Activated naive CD4-positive, alpha-beta T cell (primary cell): ENCODE results near the gene SCD.
A peak's percentile ranks its signal among the peaks of the same experiment; 100 is the strongest.

Experiments used
- DNase-seq, 4 experiments: peaks; one replicate each; lab custom pipeline; 2025; lab: John Stamatoyannopoulos, UW

The SCD gene

DNA sequence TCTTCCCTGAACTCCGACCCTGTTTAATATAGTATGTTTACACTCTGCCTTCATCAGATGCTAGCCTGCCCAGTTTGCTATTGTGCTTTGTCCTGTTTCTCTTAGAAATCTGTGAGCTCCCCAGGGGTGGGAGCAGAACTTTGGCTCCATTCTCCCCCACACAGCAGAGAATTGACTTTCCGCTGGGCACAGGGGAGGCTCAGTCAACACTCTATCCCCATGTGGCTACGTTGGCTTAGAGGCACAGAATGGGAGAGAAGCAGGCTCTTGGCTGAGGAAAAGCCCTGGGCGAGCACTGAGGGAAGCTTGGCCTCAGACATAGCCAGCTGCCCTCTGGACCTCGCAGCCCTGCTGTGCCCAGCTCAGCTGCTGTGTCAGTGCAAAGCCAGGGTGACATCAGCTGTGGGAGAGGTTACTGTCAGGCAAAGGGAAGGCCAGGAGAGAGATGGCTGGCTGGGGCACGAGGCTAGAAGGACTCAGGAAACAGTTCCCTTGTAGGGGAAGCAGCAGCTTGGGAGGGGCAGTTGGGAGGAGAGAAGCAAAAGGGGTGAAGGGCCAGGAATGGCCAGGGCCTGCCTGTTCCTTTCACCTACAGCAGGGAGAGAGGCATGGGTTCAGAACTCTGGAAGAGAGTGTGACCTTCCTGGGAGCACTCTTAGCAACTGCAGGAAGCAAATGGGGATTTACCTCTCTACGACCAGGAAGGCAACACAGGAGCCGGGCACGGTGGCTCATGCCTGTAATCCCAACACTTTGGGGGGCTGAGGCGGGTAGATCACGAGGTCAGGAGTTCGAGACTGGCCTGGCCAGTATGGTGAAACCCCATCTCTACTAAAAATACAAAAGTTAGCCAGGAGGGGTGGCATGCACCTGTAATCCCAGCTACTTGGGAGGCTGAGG lies 5.8 kb upstream of the SCD start:
- DNase-seq, result no peak

DNA sequence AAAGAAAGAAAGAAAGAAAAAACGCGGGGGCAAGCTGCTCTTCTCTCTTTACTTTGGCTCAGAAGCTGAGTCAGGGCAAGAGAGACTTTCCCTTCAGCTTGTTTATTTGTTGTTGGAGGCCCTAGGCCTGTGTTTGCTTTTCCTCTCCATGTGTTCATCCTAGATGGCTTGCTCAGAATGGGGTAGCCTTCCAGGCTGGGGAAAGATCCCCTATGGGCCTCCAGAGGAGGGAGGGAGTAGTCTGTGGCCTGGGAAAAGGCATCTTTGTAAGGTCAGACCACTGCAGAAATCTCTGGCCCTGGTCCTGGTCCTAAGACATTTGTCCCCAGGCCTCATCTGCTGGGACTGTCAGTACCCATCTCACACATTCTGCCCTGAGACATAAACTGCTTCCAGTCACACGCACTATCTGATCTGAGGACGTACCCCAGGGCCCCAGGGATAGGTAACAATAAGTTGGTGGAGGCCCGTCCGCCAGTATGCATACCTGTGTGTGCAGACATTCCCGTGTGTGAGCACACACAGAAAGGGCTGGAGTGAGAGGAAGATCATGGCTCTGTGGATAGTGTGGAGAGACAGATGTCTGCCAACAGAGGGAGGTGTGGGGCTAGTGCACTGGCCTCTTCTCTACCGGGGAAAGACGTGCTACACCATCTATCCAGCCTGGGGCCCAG lies 4.9 kb upstream of the SCD start:
- peak in 1 of 4 experiments; percentile 12 for DNase-seq

DNA sequence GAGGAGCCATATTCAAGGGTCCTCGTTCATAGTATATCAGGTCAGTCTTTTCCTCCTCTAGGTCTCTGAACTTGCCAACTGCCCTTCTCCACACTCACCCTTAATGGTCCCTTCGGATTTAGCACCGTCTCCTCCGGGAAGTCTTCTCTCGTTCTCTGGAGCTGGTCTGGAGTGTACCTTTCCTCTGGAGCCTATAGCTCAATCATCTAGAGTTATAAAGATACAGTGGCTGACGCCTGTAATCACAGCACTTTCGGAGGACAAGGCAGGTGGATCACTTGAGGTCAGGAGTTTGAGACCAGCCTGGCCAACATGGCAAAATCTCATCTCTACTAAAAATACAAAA lies 4.4 kb upstream of the SCD start:
- DNase-seq, result no peak

DNA sequence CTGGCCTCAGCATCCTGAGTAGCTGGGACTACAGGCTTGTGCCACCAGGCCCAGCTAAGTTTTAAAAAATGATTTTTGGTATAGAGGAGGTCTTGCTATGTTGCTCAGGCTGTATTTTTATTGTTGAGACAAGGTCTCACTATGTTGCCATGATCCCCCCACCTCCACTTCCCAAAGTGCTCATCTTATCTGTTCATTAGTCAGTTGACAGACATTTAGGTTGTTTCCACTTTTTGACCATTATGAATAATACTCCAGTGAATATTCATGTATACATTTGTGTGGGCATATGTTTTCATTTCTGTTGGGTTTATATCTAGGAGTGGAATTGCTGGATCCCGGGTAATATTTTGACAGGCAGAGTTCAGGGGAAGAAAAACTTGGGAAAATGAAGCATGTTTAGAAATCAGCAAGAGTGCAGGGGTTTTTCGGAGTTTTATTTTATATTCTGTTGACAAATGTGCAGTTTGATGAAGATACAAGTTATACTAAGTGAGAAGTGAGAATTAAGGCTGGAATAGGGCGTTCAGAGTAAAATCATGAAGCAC lies 2.7 kb upstream of the SCD start:
- no peak for DNase-seq

GRCh38 chr10:100345570-100346330 lies 1.3 kb upstream of the SCD start:
- DNase-seq, result no peak

GRCh38 chr10:100346351-100346764 lies 675 bp upstream of the SCD start:
- DNase-seq, result peak in 3 of 4 experiments; percentile 10 to 45 (median 28)

DNA sequence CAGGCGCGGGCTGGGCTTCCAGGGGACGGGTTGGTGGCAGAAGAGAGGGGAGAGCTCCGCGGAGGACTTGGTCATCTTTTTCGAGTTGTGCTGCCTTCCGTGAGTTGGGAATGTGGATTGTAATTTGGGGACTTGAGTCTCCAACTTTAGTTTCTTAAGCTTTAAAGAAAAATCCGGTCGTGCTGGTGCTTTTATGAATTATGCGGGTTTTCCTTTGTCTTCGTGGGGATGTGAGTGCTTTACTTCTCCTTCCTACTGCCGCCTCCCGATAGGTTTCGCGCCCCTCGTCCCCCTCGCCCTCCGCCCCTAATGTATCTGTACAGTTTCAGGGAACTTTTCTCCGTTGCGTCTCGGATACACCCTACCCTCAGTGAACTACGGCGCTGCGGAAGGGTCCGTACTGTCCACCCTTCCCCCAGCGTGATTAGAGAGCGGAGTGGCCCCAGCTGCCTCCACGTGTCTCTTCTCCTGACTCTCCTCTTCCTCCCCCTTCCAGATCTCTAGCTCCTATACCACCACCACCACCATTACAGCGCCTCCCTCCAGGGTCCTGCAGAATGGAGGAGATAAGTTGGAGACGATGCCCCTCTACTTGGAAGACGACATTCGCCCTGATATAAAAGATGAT lies 649 bp downstream of the SCD start:
- DNase-seq, result no peak

DNA sequence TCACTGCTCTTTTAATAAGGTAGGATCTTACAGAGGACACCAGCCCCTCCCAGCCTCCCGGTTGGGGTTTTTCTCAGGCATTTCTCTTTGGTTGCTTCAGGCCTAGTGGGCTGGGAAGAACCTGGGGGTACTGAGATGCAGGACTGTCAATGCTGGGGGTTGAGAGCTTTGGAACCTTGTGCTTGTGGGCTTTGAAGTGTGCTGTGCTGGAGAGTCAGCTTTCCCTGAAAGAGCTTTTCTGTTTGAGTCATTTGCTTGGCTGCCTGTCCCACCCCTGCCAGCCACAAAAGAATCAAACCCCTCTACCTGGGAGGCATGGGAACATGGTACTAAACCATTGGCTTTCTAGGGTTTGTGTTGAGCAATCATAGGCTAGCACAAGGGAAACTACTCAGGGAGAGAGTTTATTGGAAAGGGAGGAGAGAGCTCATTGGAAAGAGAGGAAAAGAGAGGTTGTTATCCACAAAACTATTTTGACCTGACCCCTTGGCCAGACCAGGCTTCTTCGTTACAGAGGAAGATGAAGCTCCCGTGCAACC lies 1.4 kb downstream of the SCD start:
- DNase-seq, result no peak

DNA sequence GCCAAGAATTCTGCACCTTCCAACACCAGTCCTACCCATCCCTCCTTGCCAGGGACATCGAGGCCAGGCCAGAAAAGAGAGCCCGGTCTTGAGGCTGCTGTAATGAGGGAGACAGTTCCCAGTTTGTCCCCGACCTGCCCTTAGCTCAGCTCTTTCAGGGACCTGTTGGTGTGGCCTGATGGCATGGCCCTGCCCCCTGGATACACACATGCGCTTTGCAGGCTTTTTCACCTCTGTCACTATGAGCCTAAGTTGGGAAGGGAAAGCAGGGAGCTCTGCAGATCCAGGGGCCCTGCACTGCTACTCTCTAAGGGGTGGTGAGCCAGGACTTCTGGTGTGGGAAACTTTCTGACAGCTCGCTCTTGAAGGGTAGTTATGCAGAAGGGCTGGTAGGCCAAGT lies 2.1 kb downstream of the SCD start:
- no peak for DNase-seq

- DNase-seq, result no peak
These were observed 2.6 kb downstream of the SCD start for GRCh38 chr10:100349672-100350071.

GRCh38 chr10:100350914-100351485 lies 4.0 kb downstream of the SCD start:
- no peak for DNase-seq

- DNase-seq, result no peak
These were observed 6.9 kb downstream of the SCD start for GRCh38 chr10:100353770-100354485.

GRCh38 chr10:100355086-100355485 lies 8.1 kb downstream of the SCD start:
- no peak for DNase-seq

DNA sequence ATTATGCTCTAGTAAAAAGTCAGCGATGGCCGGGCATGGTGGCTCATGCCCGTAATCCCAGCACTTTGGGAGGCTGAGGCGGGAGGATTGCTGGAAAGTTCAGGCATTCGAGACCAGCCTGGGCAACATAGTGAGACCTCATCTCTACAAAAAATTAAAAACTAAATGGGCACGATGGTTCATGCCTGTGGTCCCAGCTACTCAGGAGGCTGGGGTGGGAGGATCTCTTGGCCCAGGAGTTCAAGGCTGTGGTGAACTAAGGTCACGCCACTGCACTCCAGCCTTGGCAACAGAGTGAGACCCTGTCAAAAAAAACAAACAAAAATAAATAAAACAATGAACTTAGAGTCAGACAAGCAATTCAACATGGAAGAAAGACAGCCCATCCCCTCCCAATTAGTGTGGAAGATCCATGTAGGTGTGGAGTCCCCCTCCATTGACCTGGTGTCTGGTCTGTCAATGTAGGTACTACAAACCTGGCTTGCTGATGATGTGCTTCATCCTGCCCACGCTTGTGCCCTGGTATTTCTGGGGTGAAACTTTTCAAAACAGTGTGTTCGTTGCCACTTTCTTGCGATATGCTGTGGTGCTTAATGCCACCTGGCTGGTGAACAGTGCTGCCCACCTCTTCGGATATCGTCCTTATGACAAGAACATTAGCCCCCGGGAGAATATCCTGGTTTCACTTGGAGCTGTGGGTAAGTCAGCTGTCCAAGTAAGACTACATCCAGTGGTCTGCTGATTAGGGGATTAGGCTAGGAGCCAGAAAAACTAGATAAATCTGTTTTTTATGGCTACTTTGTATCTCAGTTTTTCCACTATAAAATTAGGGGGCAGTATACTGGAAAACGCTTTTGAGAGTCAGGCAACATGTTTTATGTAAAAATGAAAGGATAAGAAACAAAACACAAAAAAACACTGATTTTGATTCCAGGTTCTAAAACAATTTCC lies 9.3 kb downstream of the SCD start:
- DNase-seq, result no peak

GRCh38 chr10:100357059-100357858 lies 10.2 kb downstream of the SCD start:
- DNase-seq, result no peak

- DNase-seq, result no peak
These were observed 12.0 kb downstream of the SCD start for GRCh38 chr10:100359030-100359432.

GRCh38 chr10:100359529-100360150 lies 12.6 kb downstream of the SCD start:
- DNase-seq, result no peak

GRCh38 chr10:100360234-100360633 lies 13.2 kb downstream of the SCD start:
- no peak for DNase-seq
